GM21619 (cell line): ENCODE results near the gene ROS1.

ENCODE experiments used
- ATAC-seq: cut with Tn5 transposase; IDR thresholded peaks from one replicate; pipeline ENCODE4 v1.9.1; 2021; ENCODE audit not compliant: unreplicated experiment

ROS1 gene

GRCh38 chr6:117311726-117312125 is 114.0 kb downstream of the ROS1 start:
- no peak for ATAC-seq

- ATAC-seq, result no peak
Observed at GRCh38 chr6:117311310-117311709, 114.4 kb downstream of the ROS1 start.

GRCh38 chr6:117309611-117310010 is 116.1 kb downstream of the ROS1 start:
- no peak for ATAC-seq

GRCh38 chr6:117309069-117309468 is 116.7 kb downstream of the ROS1 start:
- no peak for ATAC-seq

GRCh38 chr6:117307655-117308054 is 118.1 kb downstream of the ROS1 start:
- ATAC-seq, result no peak

- no peak for ATAC-seq
Observed at GRCh38 chr6:117306227-117306790, 119.4 kb downstream of the ROS1 start.

GRCh38 chr6:117304446-117304845 is 121.3 kb downstream of the ROS1 start:
- no peak for ATAC-seq

GRCh38 chr6:117303323-117303722 is 122.4 kb downstream of the ROS1 start:
- no peak for ATAC-seq

- ATAC-seq, result no peak
Observed at GRCh38 chr6:117298941-117299340, 126.8 kb downstream of the ROS1 start.

- no peak for ATAC-seq
Observed at GRCh38 chr6:117290173-117290846, 135.4 kb downstream of the ROS1 start.

GRCh38 chr6:117288083-117288715 is 137.5 kb downstream of the ROS1 start:
- ATAC-seq, result no peak

GRCh38 chr6:117280922-117281321 is 144.8 kb downstream of the ROS1 start:
- ATAC-seq, result no peak

GRCh38 chr6:117276778-117277316 is 148.9 kb downstream of the ROS1 start:
- no peak for ATAC-seq

GRCh38 chr6:117275711-117276110 is 150.0 kb downstream of the ROS1 start:
- no peak for ATAC-seq

GRCh38 chr6:117275205-117275604 is 150.5 kb downstream of the ROS1 start:
- ATAC-seq, result no peak

GRCh38 chr6:117272891-117273290 is 152.9 kb downstream of the ROS1 start:
- no peak for ATAC-seq

GRCh38 chr6:117272032-117272866 is 153.5 kb downstream of the ROS1 start:
- no peak for ATAC-seq

GRCh38 chr6:117270843-117271507 is 154.8 kb downstream of the ROS1 start:
- ATAC-seq, result no peak

- ATAC-seq, result no peak
Observed at GRCh38 chr6:117270055-117270842, 155.5 kb downstream of the ROS1 start.

GRCh38 chr6:117269638-117270054 is 156.1 kb downstream of the ROS1 start:
- ATAC-seq, result no peak
